MCF 10A (cell line): Measurements from ENCODE around the gene TBX1. TPM values are rescaled to one million over a fixed set of nuclear protein-coding genes. Genes with fewer than 3 reads are reported as not detected.

Source experiments
- BruUV-seq: library from RNA; stranded (reverse); fragments of 400-500 nt; replicated peaks from 2 replicates; lab custom pipeline; 2021; lab: Mats Ljungman, UMichigan
- CTCF ChIA-PET: fragments of 300-600 bp; sonication (Branson Sonifier 250); formaldehyde crosslinking; extraction: SDS; loops from one replicate; lab custom pipeline; 2021; ENCODE audit warnings: antibody characterized with exemption, inconsistent platforms; lab: Yijun Ruan, JAX
- POLR2A ChIA-PET: fragments of 300-600, 350-650 bp; sonication (Branson Sonifier 250); formaldehyde crosslinking; extraction: SDS; loops from one replicate; lab custom pipeline; 2020; ENCODE audit warnings: antibody characterized with exemption, inconsistent platforms; lab: Yijun Ruan, JAX
- DNase-seq: peaks from one replicate; pipeline ENCODE4 v3.0.0-alpha.2; 2018; ENCODE audit not compliant: unreplicated experiment
- H3K27ac Mint-ChIP-seq: one replicate; pipeline ENCODE4 v1.8.0; 2022; ENCODE audit warnings: mild to moderate bottlenecking, low read depth, mixed read lengths; ENCODE audit not compliant: unreplicated experiment
- H3K27me3 Mint-ChIP-seq: one replicate; pipeline ENCODE4 v1.8.0; 2022; ENCODE audit warnings: mixed read lengths; ENCODE audit not compliant: insufficient read depth, unreplicated experiment
- H3K36me3 Mint-ChIP-seq: one replicate; pipeline ENCODE4 v1.8.0; 2022; ENCODE audit warnings: mild to moderate bottlenecking, moderate library complexity, mixed read lengths; ENCODE audit not compliant: insufficient read depth, unreplicated experiment
- H3K4me1 Mint-ChIP-seq: one replicate; pipeline ENCODE4 v1.8.0; 2022; ENCODE audit warnings: mixed read lengths; ENCODE audit not compliant: insufficient read depth, unreplicated experiment
- H3K4me3 Mint-ChIP-seq: one replicate; pipeline ENCODE4 v1.8.0; 2022; ENCODE audit warnings: mild to moderate bottlenecking, moderate library complexity, mixed read lengths; ENCODE audit not compliant: unreplicated experiment
- H3K9me3 Mint-ChIP-seq: one replicate; pipeline ENCODE4 v1.8.0; 2022; ENCODE audit warnings: mixed read lengths; ENCODE audit not compliant: unreplicated experiment
- intact Hi-C: fragments of 100-400 bp; cut with micrococcal nuclease; formaldehyde crosslinking; loops from 2 replicates; pipeline ENCODE4 v1.14.1; 2022
- total RNA-seq: library from RNA; stranded (reverse); gene quantifications from 2 replicates; pipeline ENCODE4 v1.2.3, GENCODE V29; 2022
- TF ChIP-seq, protein P1 (sequence below): fragments of 200-600 bp; IDR thresholded peaks from one replicate; pipeline ENCODE4 v1.8.0; 2022; ENCODE audit warnings: antibody characterized with exemption, mild to moderate bottlenecking; ENCODE audit not compliant: unreplicated experiment

The TBX1 gene
- total RNA-seq, 1 experiment from 2014 or later, result not detected

DNA sequence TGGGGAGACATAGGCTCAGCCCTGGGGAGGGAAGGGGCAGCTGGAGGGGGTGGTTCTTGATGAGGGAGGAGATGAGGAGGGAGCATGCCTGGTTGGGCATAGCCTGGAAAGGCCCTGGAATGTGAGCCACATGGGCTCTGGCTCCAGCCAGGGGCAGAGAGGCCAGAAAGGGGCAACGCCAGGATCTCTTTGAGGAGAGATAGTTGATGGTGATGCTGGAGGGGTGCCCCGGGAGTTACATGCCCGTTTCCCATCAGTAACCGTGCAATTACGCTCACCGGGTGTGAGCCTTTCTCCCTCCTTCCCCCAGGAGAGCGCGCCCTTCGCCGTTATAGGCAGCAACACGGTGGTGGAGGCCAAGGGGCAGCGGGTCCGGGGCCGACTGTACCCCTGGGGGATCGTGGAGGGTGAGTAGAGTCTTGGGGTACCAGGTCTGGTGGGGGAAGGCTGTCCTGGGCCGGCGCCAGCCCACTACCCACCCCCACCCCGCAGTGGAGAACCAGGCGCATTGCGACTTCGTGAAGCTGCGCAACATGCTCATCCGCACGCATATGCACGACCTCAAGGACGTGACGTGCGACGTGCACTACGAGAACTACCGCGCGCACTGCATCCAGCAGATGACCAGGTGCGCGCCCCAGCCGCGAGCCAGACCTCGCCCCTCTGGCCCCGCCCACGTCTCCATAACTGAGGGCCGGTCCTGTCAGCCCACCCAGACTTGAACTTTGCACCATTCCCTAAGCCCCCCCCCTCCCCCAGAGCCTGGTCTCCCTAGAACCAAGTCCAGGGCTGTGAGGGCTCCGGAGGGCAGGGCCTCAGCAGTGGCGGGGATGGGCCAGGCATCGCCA lies 39.0 kb upstream of the TBX1 start:
- H3K27me3 Mint-ChIP-seq, result no peaks in the 10 kb centered on the region
- no TSS peak for BruUV-seq
- TF ChIP-seq, protein P1, sequence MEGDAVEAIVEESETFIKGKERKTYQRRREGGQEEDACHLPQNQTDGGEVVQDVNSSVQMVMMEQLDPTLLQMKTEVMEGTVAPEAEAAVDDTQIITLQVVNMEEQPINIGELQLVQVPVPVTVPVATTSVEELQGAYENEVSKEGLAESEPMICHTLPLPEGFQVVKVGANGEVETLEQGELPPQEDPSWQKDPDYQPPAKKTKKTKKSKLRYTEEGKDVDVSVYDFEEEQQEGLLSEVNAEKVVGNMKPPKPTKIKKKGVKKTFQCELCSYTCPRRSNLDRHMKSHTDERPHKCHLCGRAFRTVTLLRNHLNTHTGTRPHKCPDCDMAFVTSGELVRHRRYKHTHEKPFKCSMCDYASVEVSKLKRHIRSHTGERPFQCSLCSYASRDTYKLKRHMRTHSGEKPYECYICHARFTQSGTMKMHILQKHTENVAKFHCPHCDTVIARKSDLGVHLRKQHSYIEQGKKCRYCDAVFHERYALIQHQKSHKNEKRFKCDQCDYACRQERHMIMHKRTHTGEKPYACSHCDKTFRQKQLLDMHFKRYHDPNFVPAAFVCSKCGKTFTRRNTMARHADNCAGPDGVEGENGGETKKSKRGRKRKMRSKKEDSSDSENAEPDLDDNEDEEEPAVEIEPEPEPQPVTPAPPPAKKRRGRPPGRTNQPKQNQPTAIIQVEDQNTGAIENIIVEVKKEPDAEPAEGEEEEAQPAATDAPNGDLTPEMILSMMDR, result no peak
- H3K4me1 Mint-ChIP-seq, result peaks cover 3% of the 10 kb centered on the region
- H3K36me3 Mint-ChIP-seq, result no peaks in the 10 kb centered on the region
- intact Hi-C loops, result no loop called here
- H3K4me3 Mint-ChIP-seq, result no peak overlapping the region
- CTCF ChIA-PET, result no interaction called here
- POLR2A ChIA-PET, result interaction anchor here (0.9 kb wide), 1 partner anchor 9 kb away, joined by 3 read pairs; no protein-coding TSS in a partner anchor
- H3K27ac Mint-ChIP-seq, result no peak overlapping the region
- DNase-seq, result no peak
- H3K9me3 Mint-ChIP-seq, result peaks cover 9% of the 10 kb centered on the region

DNA sequence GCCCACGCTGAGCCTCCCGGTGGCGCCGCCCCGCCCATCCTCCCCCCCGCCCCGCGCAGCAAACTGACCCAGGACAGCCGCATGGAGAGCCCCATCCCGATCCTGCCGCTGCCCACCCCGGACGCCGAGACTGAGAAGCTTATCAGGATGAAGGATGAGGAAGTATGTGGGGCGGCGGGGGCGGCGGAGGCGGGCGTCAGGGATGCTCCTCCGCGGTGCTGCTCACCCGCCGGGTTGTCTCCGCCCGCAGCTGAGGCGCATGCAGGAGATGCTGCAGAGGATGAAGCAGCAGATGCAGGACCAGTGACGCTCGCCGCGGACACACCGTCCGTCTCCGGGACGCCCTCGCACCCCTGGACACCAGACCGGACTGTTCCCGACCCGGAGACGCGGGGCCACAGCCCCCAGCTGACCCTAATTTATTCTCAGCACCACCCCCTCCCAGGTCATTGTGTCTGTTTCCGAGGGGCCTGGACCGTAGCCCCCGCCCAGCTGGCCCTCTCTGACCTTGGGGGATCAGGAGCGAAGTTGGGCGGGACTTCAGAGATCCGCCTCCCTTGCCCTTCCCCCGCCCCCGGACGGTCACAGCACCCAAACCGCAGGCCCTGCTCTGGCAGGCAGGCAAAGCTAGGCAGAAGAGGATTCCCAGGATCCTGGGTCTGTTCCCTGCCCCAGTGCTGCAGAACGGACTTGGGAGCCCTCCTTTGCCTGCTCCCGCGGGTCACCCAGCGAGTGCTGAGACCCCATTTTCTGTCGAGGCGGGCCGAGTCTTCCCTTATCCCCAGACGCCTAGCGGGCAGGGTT lies 38.2 kb upstream of the TBX1 start:
- intact Hi-C loops, result no loop called here
- H3K4me1 Mint-ChIP-seq, result peaks cover 3% of the 10 kb centered on the region
- no peaks in the 10 kb centered on the region for H3K36me3 Mint-ChIP-seq
- H3K9me3 Mint-ChIP-seq, result peaks cover 9% of the 10 kb centered on the region
- H3K27ac Mint-ChIP-seq, result no peak overlapping the region
- DNase-seq, result no peak
- CTCF ChIA-PET, result no interaction called here
- H3K4me3 Mint-ChIP-seq, result no peak overlapping the region
- POLR2A ChIA-PET, result no interaction called here
- TF ChIP-seq, protein P1, result no peak
- BruUV-seq, result no TSS peak
- no peaks in the 10 kb centered on the region for H3K27me3 Mint-ChIP-seq

DNA sequence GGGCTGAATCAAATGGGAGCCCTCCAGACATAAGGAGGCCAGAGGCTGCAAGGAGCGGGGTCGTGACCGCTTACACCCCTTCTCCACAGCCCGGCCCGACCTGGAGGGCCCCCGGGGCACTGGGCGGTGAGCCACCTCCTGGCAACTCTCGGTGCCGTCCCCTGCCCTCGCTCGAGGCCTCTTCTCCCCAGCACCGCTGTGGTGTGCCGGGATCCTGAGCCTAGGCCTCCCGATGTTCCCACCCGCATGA lies 37.7 kb upstream of the TBX1 start:
- H3K36me3 Mint-ChIP-seq, result no peaks in the 10 kb centered on the region
- POLR2A ChIA-PET, result no interaction called here
- no peaks in the 10 kb centered on the region for H3K4me1 Mint-ChIP-seq
- no peaks in the 10 kb centered on the region for H3K27me3 Mint-ChIP-seq
- CTCF ChIA-PET, result no interaction called here
- no peak overlapping the region for H3K27ac Mint-ChIP-seq
- H3K4me3 Mint-ChIP-seq, result no peak overlapping the region
- intact Hi-C loops, result no loop called here
- BruUV-seq, result no TSS peak
- DNase-seq, result no peak
- TF ChIP-seq, protein P1, result no peak
- H3K9me3 Mint-ChIP-seq, result peaks cover 9% of the 10 kb centered on the region

DNA sequence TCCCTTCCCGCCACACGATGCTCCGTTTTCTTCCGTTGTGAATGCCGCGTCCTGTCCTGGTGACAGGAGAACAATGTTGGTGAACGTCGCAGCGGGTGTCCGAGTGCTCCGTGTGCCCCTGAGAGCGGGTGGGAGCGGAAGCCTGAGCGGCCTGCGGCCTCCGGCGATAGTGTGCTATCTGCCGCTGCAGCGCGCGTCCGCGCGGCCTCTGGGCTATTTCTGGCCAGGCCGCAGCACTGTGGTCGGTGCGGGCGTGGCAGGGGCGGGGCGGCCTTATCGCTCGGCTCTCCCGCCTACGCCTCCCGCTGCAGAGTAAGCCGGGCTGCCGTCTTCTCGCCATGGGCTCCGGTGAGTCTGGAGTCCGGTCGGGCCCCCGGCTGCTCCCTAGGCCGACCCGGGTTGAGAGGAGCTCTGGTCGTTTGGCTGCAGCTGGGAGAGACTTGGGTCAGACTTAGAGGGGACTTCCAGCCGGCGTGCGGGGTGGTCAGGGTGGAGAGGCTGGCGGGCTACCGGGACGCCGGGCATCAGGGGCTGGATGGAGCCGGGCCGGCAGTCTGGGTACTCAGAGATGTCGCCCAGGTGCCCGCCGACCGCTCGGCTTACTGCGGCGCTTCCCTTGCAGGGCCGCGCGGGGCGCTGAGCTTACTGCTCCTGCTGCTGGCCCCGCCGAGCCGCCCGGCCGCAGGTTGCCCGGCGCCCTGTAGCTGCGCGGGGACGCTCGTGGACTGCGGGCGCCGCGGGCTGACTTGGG lies 37.2 kb upstream of the TBX1 start, which contains the start of gene GP1BB:
Gene GP1BB (plus strand): TSS at position 308 of the 751 bp plus-strand sequence. CDS start 31 bp downstream, at position 339.
- CTCF ChIA-PET, result interaction anchor here (0.7 kb wide), 1 partner anchor 11 kb away, joined by 4 read pairs; no protein-coding TSS in a partner anchor
- TF ChIP-seq, protein P1, result no peak
- Mint-ChIP-seq H3K9me3 (peaks cover 9% of the 10 kb centered on the region), H3K4me1 (no peaks in the 10 kb centered on the region), H3K36me3 (no peaks in the 10 kb centered on the region), H3K27ac (no peak within 1 kb of the TSS), H3K4me3 (no peak within 1 kb of the TSS), H3K27me3 (no peaks in the 10 kb centered on the region)
- DNase-seq, result no peak
- POLR2A ChIA-PET, result no interaction called here
- intact Hi-C loops, result no loop called here
- no TSS peak for BruUV-seq
